SH-SY5Y (cell line): ENCODE results near the gene EYA2.

Source experiments
- GATA2 ChIP-seq: IDR thresholded peaks from 2 replicates; pipeline ENCODE4 v1.6.1; 2011; ENCODE audit warnings: mild to moderate bottlenecking, low read depth, low read length
- GATA3 ChIP-seq: IDR thresholded peaks from 2 replicates; pipeline ENCODE4 v1.6.1; 2011; ENCODE audit warnings: low read depth, mild to moderate bottlenecking, low read length, moderate library complexity

GRCh38 chr20:46959821-46960220, 65.2 kb downstream of the EYA2 start:
- TF ChIP-seq GATA3 (no peak), GATA2 (no peak)
